GM21390 (cell line): ENCODE data around the gene HTR2A.

Source experiments
- ATAC-seq: cut with Tn5 transposase; IDR thresholded peaks from one replicate; pipeline ENCODE4 v1.9.1; 2021; ENCODE audit not compliant: unreplicated experiment

The HTR2A gene

GRCh38 chr13:46896341-46897137, at the start of gene HTR2A:
Gene HTR2A, minus strand, starts transcription at chr13:46897053. Its CDS starts 1,147 bp downstream, at chr13:46895906.
- ATAC-seq, result no peak

- ATAC-seq, result no peak
Measured at GRCh38 chr13:46936525-46936924, 39.7 kb upstream of the HTR2A start.

- ATAC-seq, result no peak
Measured at GRCh38 chr13:46934749-46935148, 37.9 kb upstream of the HTR2A start.

GRCh38 chr13:46926916-46927590, 30.2 kb upstream of the HTR2A start:
- no peak for ATAC-seq

- no peak for ATAC-seq
Measured at GRCh38 chr13:46925486-46925885, 28.6 kb upstream of the HTR2A start.

GRCh38 chr13:46914341-46914740, 17.5 kb upstream of the HTR2A start:
- ATAC-seq, result no peak

- ATAC-seq, result no peak
Measured at GRCh38 chr13:46913757-46914156, 16.9 kb upstream of the HTR2A start.

GRCh38 chr13:46909042-46909441, 12.2 kb upstream of the HTR2A start:
- no peak for ATAC-seq

GRCh38 chr13:46908501-46908900, 11.6 kb upstream of the HTR2A start:
- ATAC-seq, result no peak

GRCh38 chr13:46906405-46906804, 9.6 kb upstream of the HTR2A start:
- ATAC-seq, result no peak

GRCh38 chr13:46905249-46905648, 8.4 kb upstream of the HTR2A start:
- ATAC-seq, result no peak

GRCh38 chr13:46903748-46904147, 6.9 kb upstream of the HTR2A start:
- ATAC-seq, result no peak

GRCh38 chr13:46901721-46902120, 4.9 kb upstream of the HTR2A start:
- no peak for ATAC-seq

GRCh38 chr13:46899801-46900200, 2.9 kb upstream of the HTR2A start:
- no peak for ATAC-seq

- no peak for ATAC-seq
Measured at GRCh38 chr13:46895381-46895780, 1.5 kb downstream of the HTR2A start.

- ATAC-seq, result no peak
Measured at GRCh38 chr13:46894568-46894967, 2.3 kb downstream of the HTR2A start.

- ATAC-seq, result peak; percentile 92
Measured at GRCh38 chr13:46893798-46894560, 2.9 kb downstream of the HTR2A start.

- no peak for ATAC-seq
Measured at GRCh38 chr13:46893221-46893740, 3.6 kb downstream of the HTR2A start.

- ATAC-seq, result no peak
Measured at GRCh38 chr13:46885018-46885417, 11.8 kb downstream of the HTR2A start.

GRCh38 chr13:46884531-46884930, 12.3 kb downstream of the HTR2A start:
- ATAC-seq, result no peak

GRCh38 chr13:46881621-46882020, 15.2 kb downstream of the HTR2A start:
- no peak for ATAC-seq
